GM21717 (cell line): ENCODE data around the gene UBALD1.
A peak's percentile ranks its signal among the peaks of the same experiment; 100 is the strongest.

Experiments
- ATAC-seq: cut with Tn5 transposase; IDR thresholded peaks from one replicate; pipeline ENCODE4 v1.9.1; 2021; ENCODE audit warnings: mild to moderate bottlenecking, moderate library complexity; ENCODE audit not compliant: unreplicated experiment

The UBALD1 gene

GRCh38 chr16:4616047-4616811 is 1.5 kb upstream of the UBALD1 start:
- ATAC-seq, result peak; percentile 70

- no peak for ATAC-seq
Observed at GRCh38 chr16:4615384-4616046, 827 bp upstream of the UBALD1 start.

GRCh38 chr16:4613636-4614570 is 785 bp downstream of the UBALD1 start:
- no peak for ATAC-seq

GRCh38 chr16:4612977-4613635 is 1.6 kb downstream of the UBALD1 start:
- ATAC-seq, result no peak

- ATAC-seq, result no peak
Observed at GRCh38 chr16:4612474-4612931, 2.2 kb downstream of the UBALD1 start.

DNA sequence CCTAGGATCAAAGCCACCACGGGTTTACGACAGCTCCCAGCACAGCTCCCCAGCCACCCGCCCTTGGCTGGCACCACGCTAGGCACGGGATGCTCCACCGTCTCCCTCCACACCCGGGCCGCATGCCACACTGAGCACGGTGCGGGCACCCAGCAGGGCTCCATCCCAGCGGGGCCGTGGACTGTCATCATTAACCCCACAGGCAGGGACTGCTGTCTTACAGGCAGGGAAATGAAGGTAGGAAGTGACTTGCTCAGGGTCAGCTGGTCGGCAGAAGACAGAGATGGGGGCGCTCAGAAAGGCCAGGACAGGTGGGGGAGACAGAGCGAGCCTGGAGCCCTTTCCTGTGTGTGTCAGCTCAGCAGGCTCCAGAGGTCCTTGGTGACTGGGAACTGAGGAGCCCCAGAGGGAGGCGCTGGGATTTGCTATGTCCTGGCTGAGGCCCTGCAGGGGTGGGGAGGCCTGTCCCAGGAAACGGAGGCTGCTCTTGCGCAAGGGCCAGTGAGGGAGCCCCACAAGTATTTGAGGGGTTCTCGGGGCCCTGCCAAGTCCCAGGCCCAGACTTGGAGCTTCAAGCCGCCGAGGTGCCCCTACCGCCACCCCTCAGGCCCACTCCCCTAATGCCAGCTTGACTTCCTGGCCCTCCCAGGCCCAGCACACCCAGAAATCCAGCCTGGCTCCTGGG is 3.2 kb downstream of the UBALD1 start:
- no peak for ATAC-seq

- no peak for ATAC-seq
Observed at GRCh38 chr16:4610011-4611005, 4.4 kb downstream of the UBALD1 start.

GRCh38 chr16:4609200-4610010 is 5.3 kb downstream of the UBALD1 start:
- no peak for ATAC-seq

- no peak for ATAC-seq
Observed at GRCh38 chr16:4608704-4608980, 6.0 kb downstream of the UBALD1 start.

- ATAC-seq, result no peak
Observed at GRCh38 chr16:4607841-4608703, 6.6 kb downstream of the UBALD1 start.

- no peak for ATAC-seq
Observed at GRCh38 chr16:4606354-4606753, 8.3 kb downstream of the UBALD1 start.

DNA sequence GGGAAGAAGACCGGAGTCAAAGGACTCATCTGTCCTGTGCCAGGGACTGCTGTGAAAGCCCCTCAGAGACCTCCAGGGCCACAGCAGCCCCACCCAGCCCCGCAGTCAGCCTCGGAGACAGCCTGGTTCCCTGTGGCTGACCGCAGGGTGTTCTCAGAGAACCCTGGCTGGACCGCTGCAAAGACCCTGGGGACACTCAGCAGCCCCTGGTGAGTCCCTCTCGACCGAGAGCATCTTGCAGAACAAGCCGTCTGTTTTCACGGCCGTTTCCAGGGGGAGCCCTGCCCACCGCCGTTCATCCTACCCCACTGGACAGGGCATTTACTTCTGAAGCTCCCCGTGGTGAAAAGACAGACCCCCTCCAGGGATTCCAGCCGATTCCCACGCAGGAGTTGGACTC is 10.3 kb downstream of the UBALD1 start:
- ATAC-seq, result no peak

DNA sequence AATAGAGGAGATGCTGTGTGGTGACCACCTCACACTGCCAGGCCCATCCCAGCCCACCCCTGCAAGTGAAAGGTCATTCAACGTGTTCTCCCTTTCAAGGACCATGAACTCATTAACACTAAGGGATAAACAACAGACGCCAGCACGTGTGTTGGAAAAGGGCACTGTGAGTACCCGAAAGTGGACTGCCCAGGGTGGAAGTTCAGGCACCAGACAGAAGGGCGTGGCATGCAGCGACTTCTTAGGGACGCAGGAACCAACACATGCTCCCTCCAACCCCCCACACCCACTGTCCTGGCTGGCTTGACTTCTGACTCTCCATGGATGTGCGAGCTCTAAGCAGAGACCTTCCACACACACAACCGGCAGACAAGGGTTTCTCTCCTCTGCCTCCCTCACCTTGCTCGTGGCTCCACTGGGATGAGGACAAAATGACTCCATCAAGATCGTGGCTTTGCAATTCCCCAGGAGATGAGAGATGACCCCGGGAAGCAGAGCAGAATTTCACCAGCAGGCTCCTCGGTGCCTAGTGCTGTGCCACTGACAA is 11.0 kb downstream of the UBALD1 start:
- ATAC-seq, result no peak

- ATAC-seq, result no peak
Observed at GRCh38 chr16:4602331-4602730, 12.4 kb downstream of the UBALD1 start.

- no peak for ATAC-seq
Observed at GRCh38 chr16:4601864-4602186, 12.9 kb downstream of the UBALD1 start.

DNA sequence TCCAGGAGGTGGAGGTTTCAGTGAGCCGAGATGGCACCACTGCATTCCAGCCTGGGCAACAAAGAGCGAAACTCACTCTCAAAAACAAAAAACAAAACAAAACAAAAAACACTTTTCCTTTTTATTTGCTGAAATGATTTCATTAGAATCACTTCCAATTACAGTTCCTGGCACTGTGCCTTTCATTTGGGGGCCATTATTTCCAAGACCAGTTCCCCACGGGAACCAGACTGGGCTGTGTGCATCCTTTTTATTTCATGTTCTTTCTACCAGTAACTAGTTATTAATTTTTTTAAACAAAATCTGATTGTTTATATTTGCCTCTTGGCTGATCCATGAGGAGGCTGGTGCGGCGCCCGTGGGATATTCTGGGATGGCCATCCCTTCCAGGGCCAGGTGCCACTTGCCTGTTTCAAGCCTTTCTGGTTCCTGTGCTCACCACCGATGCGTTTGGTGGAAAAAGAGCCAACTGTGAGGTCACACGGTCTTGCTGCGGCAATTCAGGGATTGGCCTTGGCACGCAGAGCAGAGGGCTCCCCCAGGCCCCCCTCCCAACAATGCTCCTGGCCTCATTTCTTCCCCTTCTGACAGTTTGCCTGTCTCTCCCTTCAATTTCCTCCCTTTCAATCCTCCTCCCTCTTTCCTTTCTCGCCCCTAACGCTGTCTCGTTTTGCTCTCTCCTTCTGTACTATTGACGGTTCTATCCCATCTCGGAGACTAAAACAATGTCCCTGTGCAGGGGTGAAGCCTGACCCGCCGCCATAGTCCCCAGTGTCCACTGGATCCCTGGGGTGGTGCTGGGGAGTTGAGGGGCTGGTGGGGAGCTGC is 13.4 kb downstream of the UBALD1 start:
- no peak for ATAC-seq

GRCh38 chr16:4599545-4599944 is 15.1 kb downstream of the UBALD1 start:
- ATAC-seq, result no peak
